Neural progenitor cell (in vitro differentiated cells): Measurements from ENCODE around the gene E2F2. TPM values are rescaled to one million over a fixed set of nuclear protein-coding genes. Genes with fewer than 3 reads are reported as not detected.

Source experiments
- DNase-seq: peaks from one replicate; pipeline ENCODE4 v3.0.0-alpha.2; 2016; ENCODE audit warnings: low spot score
- H2AFZ ChIP-seq: fragments of 200-600 bp; sonication (generic); replicated peaks from 2 replicates; pipeline ENCODE4 v1.6.1; 2016; ENCODE audit warnings: antibody characterized with exemption
- H3F3A ChIP-seq: fragments of 200-600 bp; sonication (generic); 2 replicates; pipeline ENCODE4 v1.6.1; 2016; ENCODE audit warnings: antibody characterized with exemption, low read depth
- H3K27ac ChIP-seq: fragments of 200-600 bp; sonication (generic); 2 replicates; pipeline ENCODE4 v1.5.1; 2016; ENCODE audit warnings: mild to moderate bottlenecking
- H3K27me3 ChIP-seq: fragments of 200-600 bp; sonication (generic); 2 replicates; pipeline ENCODE4 v1.6.1; 2016; ENCODE audit warnings: mild to moderate bottlenecking, moderate library complexity
- H3K36me3 ChIP-seq: fragments of 200-600 bp; sonication (generic); 2 replicates; pipeline ENCODE4 v1.5.1; 2016
- H3K4me1 ChIP-seq: fragments of 200-600 bp; sonication (generic); 2 replicates; pipeline ENCODE4 v1.6.1; 2016; ENCODE audit warnings: mixed run types
- H3K4me2 ChIP-seq: fragments of 200-600 bp; sonication (generic); 2 replicates; pipeline ENCODE4 v1.6.1; 2016
- H3K4me3 ChIP-seq: fragments of 200-600 bp; sonication (generic); 2 replicates; pipeline ENCODE4 v1.5.1; 2016
- H3K79me2 ChIP-seq: fragments of 200-600 bp; sonication (generic); 2 replicates; pipeline ENCODE4 v1.6.1; 2016; ENCODE audit warnings: low read depth
- H3K9ac ChIP-seq: fragments of 200-600 bp; sonication (generic); 2 replicates; pipeline ENCODE4 v1.6.1; 2016
- H3K9me3 ChIP-seq: fragments of 200-600 bp; sonication (generic); 2 replicates; pipeline ENCODE4 v1.5.1; 2016; ENCODE audit warnings: low read depth
- H4K20me1 ChIP-seq: fragments of 200-600 bp; sonication (generic); 2 replicates; pipeline ENCODE4 v1.6.1; 2016; ENCODE audit warnings: low read depth
- H3K27ac Mint-ChIP-seq: 3 replicates; pipeline ENCODE4 v1.8.0; 2021; ENCODE audit warnings: mixed read lengths
- H3K27me3 Mint-ChIP-seq: 2 replicates; pipeline ENCODE4 v1.8.0; 2022; ENCODE audit warnings: low read depth, mild to moderate bottlenecking, inconsistent platforms, moderate library complexity, mixed read lengths; ENCODE audit not compliant: insufficient read depth
- H3K36me3 Mint-ChIP-seq: 3 replicates; pipeline ENCODE4 v1.8.0; 2021; ENCODE audit warnings: mixed read lengths
- H3K4me1 Mint-ChIP-seq: 3 replicates; pipeline ENCODE4 v1.8.0; 2021; ENCODE audit warnings: mixed read lengths
- H3K4me3 Mint-ChIP-seq: 3 replicates; pipeline ENCODE4 v1.8.0; 2021; ENCODE audit warnings: mild to moderate bottlenecking, moderate library complexity, mixed read lengths
- H3K9me3 Mint-ChIP-seq: 3 replicates; pipeline ENCODE4 v1.8.0; 2020; ENCODE audit warnings: mixed read lengths
- EZH2 ChIP-seq: fragments of 200-600 bp; sonication (generic); IDR thresholded peaks from 2 replicates; pipeline ENCODE4 v1.6.1; 2017; ENCODE audit warnings: antibody characterized with exemption, mild to moderate bottlenecking, moderate library complexity
- EZH2phosphoT487 ChIP-seq: fragments of 200-600 bp; sonication (generic); IDR thresholded peaks from 2 replicates; pipeline ENCODE4 v1.6.1; 2017; ENCODE audit warnings: antibody characterized with exemption
- total RNA-seq: library from RNA; depleted of rRNA; stranded (reverse); fragments of >200 nt; gene quantifications from 2 replicates; pipeline ENCODE4 v1.2.3, GENCODE V29; 2015; ENCODE audit warnings: low replicate concordance
- TF ChIP-seq, protein P1 (sequence below): fragments of 200-600 bp; sonication (generic); IDR thresholded peaks from 2 replicates; pipeline ENCODE4 v1.5.1; 2017; ENCODE audit warnings: antibody characterized with exemption, mild to moderate bottlenecking

E2F2 gene
- total RNA-seq, 1 donor from 2014 or later, result 3.4 TPM

DNA sequence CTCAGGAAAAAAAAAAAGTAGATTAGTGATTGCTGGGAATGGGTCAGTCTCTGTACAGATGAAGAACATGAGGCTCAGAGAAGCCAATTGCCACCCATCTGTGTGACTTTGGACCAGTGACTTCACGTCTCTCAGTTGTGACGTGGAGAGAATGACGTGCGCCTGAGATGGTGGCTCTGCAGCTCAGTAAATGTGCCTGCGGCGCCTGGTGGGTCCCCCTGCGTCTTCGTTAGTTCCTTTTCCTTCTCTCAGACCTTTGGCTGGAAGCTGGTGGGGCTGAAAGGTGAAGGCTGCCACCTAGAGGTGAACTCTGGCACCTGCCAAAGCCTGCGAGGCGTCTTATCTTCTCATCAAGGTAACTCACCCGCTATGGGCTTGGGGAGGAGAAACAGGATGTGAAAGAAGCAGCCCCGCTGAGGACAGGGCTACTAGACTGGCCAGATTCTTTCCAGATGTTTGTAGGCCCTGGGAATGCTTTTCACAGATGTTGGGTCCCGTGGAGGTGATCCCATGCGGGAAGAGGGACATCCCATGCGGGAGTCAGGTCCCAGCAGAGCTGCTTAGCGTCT, 8.7 kb upstream of the E2F2 start:
- H3K4me2 ChIP-seq, result peak overlapping the region; percentile 40
- no peak overlapping the region for H3K27ac ChIP-seq
- H2AFZ ChIP-seq, result peak overlapping the region; percentile 89
- no peak overlapping the region for H3K27ac Mint-ChIP-seq
- peak; percentile 92 for DNase-seq
- peak overlapping the region; percentile 61 for H3K4me3 Mint-ChIP-seq
- no peaks in the 10 kb centered on the region for H3K36me3 Mint-ChIP-seq
- TF ChIP-seq, protein P1, sequence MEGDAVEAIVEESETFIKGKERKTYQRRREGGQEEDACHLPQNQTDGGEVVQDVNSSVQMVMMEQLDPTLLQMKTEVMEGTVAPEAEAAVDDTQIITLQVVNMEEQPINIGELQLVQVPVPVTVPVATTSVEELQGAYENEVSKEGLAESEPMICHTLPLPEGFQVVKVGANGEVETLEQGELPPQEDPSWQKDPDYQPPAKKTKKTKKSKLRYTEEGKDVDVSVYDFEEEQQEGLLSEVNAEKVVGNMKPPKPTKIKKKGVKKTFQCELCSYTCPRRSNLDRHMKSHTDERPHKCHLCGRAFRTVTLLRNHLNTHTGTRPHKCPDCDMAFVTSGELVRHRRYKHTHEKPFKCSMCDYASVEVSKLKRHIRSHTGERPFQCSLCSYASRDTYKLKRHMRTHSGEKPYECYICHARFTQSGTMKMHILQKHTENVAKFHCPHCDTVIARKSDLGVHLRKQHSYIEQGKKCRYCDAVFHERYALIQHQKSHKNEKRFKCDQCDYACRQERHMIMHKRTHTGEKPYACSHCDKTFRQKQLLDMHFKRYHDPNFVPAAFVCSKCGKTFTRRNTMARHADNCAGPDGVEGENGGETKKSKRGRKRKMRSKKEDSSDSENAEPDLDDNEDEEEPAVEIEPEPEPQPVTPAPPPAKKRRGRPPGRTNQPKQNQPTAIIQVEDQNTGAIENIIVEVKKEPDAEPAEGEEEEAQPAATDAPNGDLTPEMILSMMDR, result peak; percentile 97
- TF ChIP-seq EZH2phosphoT487 (no peak), EZH2 (no peak)
- peaks cover 13% of the 10 kb centered on the region for H3K4me1 Mint-ChIP-seq
- H4K20me1 ChIP-seq, result no peaks in the 10 kb centered on the region
- H3K9me3 Mint-ChIP-seq, result no peaks in the 10 kb centered on the region
- no peaks in the 10 kb centered on the region for H3K9me3 ChIP-seq
- no peaks in the 10 kb centered on the region for H3K27me3 ChIP-seq
- H3K4me3 ChIP-seq, result no peak overlapping the region
- peaks cover 11% of the 10 kb centered on the region for H3F3A ChIP-seq
- H3K27me3 Mint-ChIP-seq, result peaks cover 2% of the 10 kb centered on the region
- H3K79me2 ChIP-seq, result no peaks in the 10 kb centered on the region
- no peak overlapping the region for H3K9ac ChIP-seq
- no peaks in the 10 kb centered on the region for H3K36me3 ChIP-seq
- H3K4me1 ChIP-seq, result no peaks in the 10 kb centered on the region

GRCh38 chr1:23537296-23537973, 6.4 kb upstream of the E2F2 start:
- Histone ChIP-seq H3K4me2 (no peak overlapping the region), H3K9ac (no peak overlapping the region), H3K27me3 (peaks cover 8% of the 10 kb centered on the region), H2AFZ (no peak overlapping the region), H3K27ac (no peak overlapping the region), H3F3A (peaks cover 6% of the 10 kb centered on the region), H3K4me1 (no peaks in the 10 kb centered on the region), H3K4me3 (no peak overlapping the region), H3K79me2 (no peaks in the 10 kb centered on the region), H3K9me3 (no peaks in the 10 kb centered on the region), H3K36me3 (no peaks in the 10 kb centered on the region), H4K20me1 (no peaks in the 10 kb centered on the region)
- Mint-ChIP-seq H3K27ac (peak overlapping the region; percentile 73), H3K27me3 (peaks cover 6% of the 10 kb centered on the region), H3K4me1 (peaks cover 11% of the 10 kb centered on the region), H3K9me3 (no peaks in the 10 kb centered on the region), H3K36me3 (no peaks in the 10 kb centered on the region), H3K4me3 (no peak overlapping the region)
- TF ChIP-seq, protein P1, result no peak
- TF ChIP-seq EZH2 (no peak), EZH2phosphoT487 (no peak)
- DNase-seq, result no peak

- H3K36me3 ChIP-seq, result no peaks in the 10 kb centered on the region
- peaks cover 22% of the 10 kb centered on the region for H3K27me3 ChIP-seq
- peaks cover 18% of the 10 kb centered on the region for H3K4me1 ChIP-seq
- no peak overlapping the region for H2AFZ ChIP-seq
- no peaks in the 10 kb centered on the region for H3K9me3 Mint-ChIP-seq
- peaks cover 12% of the 10 kb centered on the region for H3K79me2 ChIP-seq
- no peak for DNase-seq
- H3K36me3 Mint-ChIP-seq, result no peaks in the 10 kb centered on the region
- peaks cover 9% of the 10 kb centered on the region for H3K27me3 Mint-ChIP-seq
- no peak overlapping the region for H3K27ac ChIP-seq
- H3K4me2 ChIP-seq, result no peak overlapping the region
- H3K9me3 ChIP-seq, result no peaks in the 10 kb centered on the region
- TF ChIP-seq, protein P1, result no peak
- TF ChIP-seq EZH2phosphoT487 (no peak), EZH2 (no peak)
- peaks cover 37% of the 10 kb centered on the region for H3K4me1 Mint-ChIP-seq
- H3K27ac Mint-ChIP-seq, result no peak overlapping the region
- H3K4me3 ChIP-seq, result no peak overlapping the region
- peaks cover 1% of the 10 kb centered on the region for H4K20me1 ChIP-seq
- no peak overlapping the region for H3K9ac ChIP-seq
- H3F3A ChIP-seq, result peaks cover 27% of the 10 kb centered on the region
- H3K4me3 Mint-ChIP-seq, result no peak overlapping the region
These were observed 2.4 kb upstream of the E2F2 start for GRCh38 chr1:23533246-23534023.
